Smooth muscle cell (in vitro differentiated cells): ENCODE data around the gene PDE1C. TPM values are rescaled to one million over a fixed set of nuclear protein-coding genes. Genes with fewer than 3 reads are reported as not detected.

Source experiments
- DNase-seq: peaks from one replicate; lab custom pipeline; 2025; ENCODE audit not compliant: unreplicated experiment; lab: John Stamatoyannopoulos, UW
- H2AFZ ChIP-seq: fragments of 200-600 bp; sonication (generic); 2 replicates; pipeline ENCODE4 v1.6.0; 2016; ENCODE audit warnings: antibody characterized with exemption, low read depth, mild to moderate bottlenecking
- H3F3A ChIP-seq: fragments of 200-600 bp; sonication (generic); 2 replicates; pipeline ENCODE4 v1.6.0; 2017; ENCODE audit warnings: antibody characterized with exemption, low read depth
- H3K27ac ChIP-seq: fragments of 200-600 bp; sonication (generic); 2 replicates; pipeline ENCODE4 v1.5.1; 2016; ENCODE audit warnings: low read depth, mild to moderate bottlenecking
- H3K27me3 ChIP-seq: fragments of 200-600 bp; sonication (generic); 2 replicates; pipeline ENCODE4 v1.6.1; 2016; ENCODE audit warnings: low read depth, mild to moderate bottlenecking
- H3K36me3 ChIP-seq: fragments of 200-600 bp; sonication (generic); 2 replicates; pipeline ENCODE4 v1.5.1; 2016; ENCODE audit warnings: low read depth
- H3K4me1 ChIP-seq: fragments of 200-600 bp; sonication (generic); 2 replicates; pipeline ENCODE4 v1.5.1; 2016; ENCODE audit warnings: low read depth
- H3K4me2 ChIP-seq: fragments of 200-600 bp; sonication (generic); 2 replicates; pipeline ENCODE4 v1.6.0; 2016; ENCODE audit warnings: mild to moderate bottlenecking
- H3K4me3 ChIP-seq: fragments of 200-600 bp; sonication (generic); 2 replicates; pipeline ENCODE4 v1.5.1; 2016; ENCODE audit warnings: mild to moderate bottlenecking
- H3K79me2 ChIP-seq: fragments of 200-600 bp; sonication (generic); 2 replicates; pipeline ENCODE4 v1.6.0; 2016; ENCODE audit warnings: low read depth, mild to moderate bottlenecking
- H3K9ac ChIP-seq: fragments of 200-600 bp; sonication (generic); 2 replicates; pipeline ENCODE4 v1.6.0; 2016; ENCODE audit warnings: low read depth
- H3K9me3 ChIP-seq: fragments of 200-600 bp; sonication (generic); replicated peaks from 2 replicates; pipeline ENCODE4 v1.5.1; 2016; ENCODE audit warnings: low read depth
- H4K20me1 ChIP-seq: fragments of 200-600 bp; sonication (generic); 2 replicates; pipeline ENCODE4 v1.6.0; 2016; ENCODE audit warnings: low read depth
- WGBS: methylation state at CpG from one replicate; pipeline ENCODE4 v1.1.7; 2016; ENCODE audit warnings: low lambda C conversion rate; 5-methylcytosine and 5-hydroxymethylcytosine counted together
- polyA plus RNA-seq: library from polyadenylated mRNA; unstranded; fragments of >200 nt; fragmentation: Nextera tagmentation; extraction: Ambion mirVana; gene quantifications from 2 replicates; pipeline ENCODE4 v1.2.1, GENCODE V29; 2016
- total RNA-seq: library from RNA; depleted of rRNA; stranded (reverse); fragments of >200 nt; gene quantifications from 2 replicates; pipeline ENCODE4 v1.2.3, GENCODE V29; 2014
- TF ChIP-seq, protein P1 (sequence below): fragments of 200-600 bp; sonication (generic); IDR thresholded peaks from 2 replicates; pipeline ENCODE4 v1.5.1; 2017; ENCODE audit warnings: borderline replicate concordance, mild to moderate bottlenecking, antibody characterized with exemption; ENCODE audit not compliant: insufficient read depth, poor library complexity, severe bottlenecking

PDE1C gene
- total and polyA plus RNA-seq, 2 experiments from 2014 or later, result 1.2 to 6.9 TPM

GRCh38 chr7:31918706-31919393, 151.4 kb downstream of the PDE1C start:
- H2AFZ ChIP-seq, result no peak overlapping the region
- DNase-seq, result no peak
- H3K27me3 ChIP-seq, result peaks cover 22% of the 10 kb centered on the region
- no peak overlapping the region for H3K4me2 ChIP-seq
- H3K79me2 ChIP-seq, result no peaks in the 10 kb centered on the region
- TF ChIP-seq, protein P1, sequence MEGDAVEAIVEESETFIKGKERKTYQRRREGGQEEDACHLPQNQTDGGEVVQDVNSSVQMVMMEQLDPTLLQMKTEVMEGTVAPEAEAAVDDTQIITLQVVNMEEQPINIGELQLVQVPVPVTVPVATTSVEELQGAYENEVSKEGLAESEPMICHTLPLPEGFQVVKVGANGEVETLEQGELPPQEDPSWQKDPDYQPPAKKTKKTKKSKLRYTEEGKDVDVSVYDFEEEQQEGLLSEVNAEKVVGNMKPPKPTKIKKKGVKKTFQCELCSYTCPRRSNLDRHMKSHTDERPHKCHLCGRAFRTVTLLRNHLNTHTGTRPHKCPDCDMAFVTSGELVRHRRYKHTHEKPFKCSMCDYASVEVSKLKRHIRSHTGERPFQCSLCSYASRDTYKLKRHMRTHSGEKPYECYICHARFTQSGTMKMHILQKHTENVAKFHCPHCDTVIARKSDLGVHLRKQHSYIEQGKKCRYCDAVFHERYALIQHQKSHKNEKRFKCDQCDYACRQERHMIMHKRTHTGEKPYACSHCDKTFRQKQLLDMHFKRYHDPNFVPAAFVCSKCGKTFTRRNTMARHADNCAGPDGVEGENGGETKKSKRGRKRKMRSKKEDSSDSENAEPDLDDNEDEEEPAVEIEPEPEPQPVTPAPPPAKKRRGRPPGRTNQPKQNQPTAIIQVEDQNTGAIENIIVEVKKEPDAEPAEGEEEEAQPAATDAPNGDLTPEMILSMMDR, result no peak
- no peak overlapping the region for H3K27ac ChIP-seq
- no peaks in the 10 kb centered on the region for H3K36me3 ChIP-seq
- no peaks in the 10 kb centered on the region for H3F3A ChIP-seq
- no peaks in the 10 kb centered on the region for H4K20me1 ChIP-seq
- H3K9me3 ChIP-seq, result no peaks in the 10 kb centered on the region
- H3K9ac ChIP-seq, result no peak overlapping the region
- 88% methylated on average over 7 of the region's 7 CpGs for WGBS
- no peaks in the 10 kb centered on the region for H3K4me1 ChIP-seq
- H3K4me3 ChIP-seq, result no peak overlapping the region

DNA sequence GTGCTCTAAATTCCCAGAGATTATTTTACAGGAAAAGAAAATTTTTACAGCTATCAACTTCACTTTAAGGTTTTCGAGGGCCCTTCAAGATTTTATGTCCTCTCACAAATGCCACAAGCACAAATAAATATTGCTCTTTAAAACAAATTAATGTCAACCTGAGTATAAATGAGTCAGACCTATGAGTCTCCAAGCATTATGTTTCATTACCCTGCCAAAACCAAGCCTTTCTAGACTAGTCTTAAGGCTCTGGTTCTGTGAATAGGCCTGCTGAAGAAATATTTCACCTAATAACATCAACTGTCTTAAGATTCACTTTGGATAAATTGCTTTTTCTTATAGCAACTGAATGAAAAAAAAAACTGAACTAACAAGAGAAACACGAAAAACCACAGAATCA, 153.0 kb downstream of the PDE1C start:
- no peaks in the 10 kb centered on the region for H3K79me2 ChIP-seq
- no peaks in the 10 kb centered on the region for H3F3A ChIP-seq
- no peak overlapping the region for H2AFZ ChIP-seq
- no peaks in the 10 kb centered on the region for H3K9me3 ChIP-seq
- no peaks in the 10 kb centered on the region for H3K36me3 ChIP-seq
- H3K27ac ChIP-seq, result no peak overlapping the region
- no peaks in the 10 kb centered on the region for H4K20me1 ChIP-seq
- TF ChIP-seq, protein P1, result no peak
- no peaks in the 10 kb centered on the region for H3K4me1 ChIP-seq
- DNase-seq, result no peak
- 80% methylated on average over 2 of the region's 2 CpGs for whole genome bisulfite sequencing
- H3K9ac ChIP-seq, result no peak overlapping the region
- peaks cover 20% of the 10 kb centered on the region for H3K27me3 ChIP-seq
- no peak overlapping the region for H3K4me2 ChIP-seq
- H3K4me3 ChIP-seq, result no peak overlapping the region

DNA sequence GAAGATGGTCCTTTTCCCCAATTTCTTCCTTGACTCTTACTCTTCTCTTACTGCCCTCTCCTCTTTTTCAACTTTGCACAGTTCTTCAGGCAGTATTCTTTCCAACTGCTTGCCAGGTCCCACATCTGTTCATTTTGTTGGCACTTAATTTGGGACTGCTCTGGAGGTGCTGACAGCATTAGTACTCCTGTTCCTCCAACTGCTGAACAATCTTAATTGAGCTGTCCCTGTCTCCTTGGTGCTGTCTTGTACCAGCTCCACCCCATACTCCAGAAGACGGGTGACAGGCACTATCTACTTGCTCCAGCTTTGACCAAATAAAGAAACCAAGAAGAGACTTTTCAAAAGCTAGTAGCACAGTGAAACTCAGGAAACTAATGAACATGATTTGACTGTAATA, 160.0 kb downstream of the PDE1C start:
- Histone ChIP-seq H3K4me1 (no peaks in the 10 kb centered on the region), H2AFZ (no peak overlapping the region), H3K9ac (no peak overlapping the region), H3K27me3 (peaks cover 42% of the 10 kb centered on the region), H4K20me1 (no peaks in the 10 kb centered on the region), H3K4me3 (no peak overlapping the region), H3F3A (no peaks in the 10 kb centered on the region), H3K36me3 (no peaks in the 10 kb centered on the region), H3K27ac (no peak overlapping the region), H3K4me2 (no peak overlapping the region), H3K9me3 (no peaks in the 10 kb centered on the region), H3K79me2 (no peaks in the 10 kb centered on the region)
- no peak for DNase-seq
- WGBS, result 64% methylated on average over 1 of the region's 1 CpG
- TF ChIP-seq, protein P1, result no peak
